Hepatocyte (in vitro differentiated cells): ENCODE measurements around the gene BIRC7.

ENCODE experiments used
- CTCF ChIP-seq: fragments of 200-600 bp; sonication (generic); IDR thresholded peaks from 2 replicates; pipeline ENCODE4 v1.5.1; 2016; ENCODE audit warnings: antibody characterized with exemption, mild to moderate bottlenecking; ENCODE audit not compliant: poor library complexity
- EZH2 ChIP-seq: fragments of 200-600 bp; sonication (generic); IDR thresholded peaks from 2 replicates; pipeline ENCODE4 v1.6.1; 2016; ENCODE audit warnings: antibody characterized with exemption, mild to moderate bottlenecking, borderline replicate concordance
- EZH2phosphoT487 ChIP-seq: fragments of 200-600 bp; sonication (generic); IDR thresholded peaks from one replicate; pipeline ENCODE4 v1.6.1; 2018; ENCODE audit warnings: antibody characterized with exemption, mild to moderate bottlenecking, low read depth, moderate library complexity; ENCODE audit not compliant: unreplicated experiment, severe bottlenecking

- no peak for TF ChIP-seq CTCF
- no peak for TF ChIP-seq EZH2
- no peak for TF ChIP-seq EZH2phosphoT487
Measured at GRCh38 chr20:63188159-63188442, 47.6 kb upstream of the BIRC7 start.
